H1 (cell line): ENCODE results near the gene JTB. TPM values are rescaled to one million over a fixed set of nuclear protein-coding genes. Genes with fewer than 3 reads are reported as not detected.

ENCODE experiments used
- ASH2L ChIP-seq: fragments of 200-600, 300-600 bp; sonication (generic); IDR thresholded peaks from one replicate; pipeline ENCODE4 v1.7.1; 2017; ENCODE audit warnings: low read length
- ATF2 ChIP-seq: IDR thresholded peaks from 2 replicates; pipeline ENCODE4 v1.6.1; 2012; ENCODE audit warnings: low read length, inconsistent platforms
- ATF3 ChIP-seq: IDR thresholded peaks from 2 replicates; pipeline ENCODE4 v1.6.1; 2011; ENCODE audit warnings: low read depth, mild to moderate bottlenecking, low read length; ENCODE audit not compliant: insufficient read depth
- BACH1 ChIP-seq: IDR thresholded peaks from 2 replicates; pipeline ENCODE4 v1.6.1; 2012; ENCODE audit warnings: low read length, improper control_type of control experiment
- BCL11A ChIP-seq, 2 experiments: IDR thresholded peaks; one replicate each; pipeline ENCODE4 v1.6.1; 2011; ENCODE audit warnings: low read depth in 2 of 2, low read length in 2 of 2, mild to moderate bottlenecking in 2 of 2
- CBX8 ChIP-seq: fragments of 300-800, 300-1000 bp; sonication (generic); IDR thresholded peaks from 2 replicates; pipeline ENCODE4 v1.7.1; 2016; ENCODE audit warnings: low read depth, low read length, borderline replicate concordance
- CTBP2 ChIP-seq: IDR thresholded peaks from 2 replicates; pipeline ENCODE4 v1.7.0; 2011; ENCODE audit warnings: borderline replicate concordance, mild to moderate bottlenecking, moderate library complexity, mixed read lengths, low read length; ENCODE audit not compliant: insufficient read depth, insufficient read length
- EGR1 ChIP-seq: IDR thresholded peaks from 2 replicates; pipeline ENCODE4 v1.6.1; 2011; ENCODE audit warnings: low read depth, low read length, borderline replicate concordance
- EZH2 ChIP-seq: fragments of 200-600 bp; sonication (generic); IDR thresholded peaks from 2 replicates; pipeline ENCODE4 v1.7.1; 2012; ENCODE audit warnings: low read depth, mild to moderate bottlenecking, moderate library complexity, low read length, inconsistent platforms; ENCODE audit not compliant: severe bottlenecking
- FOSL1 ChIP-seq: IDR thresholded peaks from 2 replicates; pipeline ENCODE4 v1.6.1; 2011; ENCODE audit warnings: mild to moderate bottlenecking, low read depth, low read length, moderate library complexity; ENCODE audit not compliant: insufficient read depth
- GTF2F1 ChIP-seq: IDR thresholded peaks from 2 replicates; pipeline ENCODE4 v1.6.1; 2012; ENCODE audit warnings: low read depth, low read length, improper control_type of control experiment, borderline replicate concordance
- HDAC2 ChIP-seq, 2 experiments: fragments of 300-600 bp in 1 of 2; sonication (generic) in 1 of 2; IDR thresholded peaks; 2 replicates each; pipeline ENCODE4 v1.6.1; 2011 to 2012; ENCODE audit warnings: low read depth in 2 of 2, low read length in 2 of 2, mild to moderate bottlenecking in 2 of 2, moderate library complexity in 2 of 2, borderline replicate concordance in 1 of 2, inconsistent platforms in 1 of 2
- HDAC6 ChIP-seq: IDR thresholded peaks from one replicate; pipeline ENCODE4 v1.7.1; 2012; ENCODE audit warnings: low read depth, mild to moderate bottlenecking, inconsistent platforms, low read length, moderate library complexity
- PHF8 ChIP-seq: fragments of 200-600 bp; sonication (generic); conservative IDR thresholded peaks from 2 replicates; pipeline ENCODE4 v1.7.1; 2012; ENCODE audit warnings: low read depth, mild to moderate bottlenecking, inconsistent platforms, low read length, moderate library complexity
- POLR2AphosphoS5 ChIP-seq: IDR thresholded peaks from 2 replicates; pipeline ENCODE4 v1.6.1; 2011; ENCODE audit warnings: low read depth, low read length
- RAD21 ChIP-seq, 2 experiments: IDR thresholded peaks in 1 of 2; conservative IDR thresholded peaks in 1 of 2; 2 replicates each; pipeline ENCODE4 v1.6.1; 2011; ENCODE audit warnings: low read depth in 2 of 2, low read length in 2 of 2, improper control_type of control experiment in 1 of 2, inconsistent platforms in 1 of 2, mild to moderate bottlenecking in 1 of 2, moderate library complexity in 1 of 2
- TCF12 ChIP-seq: IDR thresholded peaks from 2 replicates; pipeline ENCODE4 v1.6.1; 2011; ENCODE audit warnings: low read depth, mild to moderate bottlenecking, low read length
- USF2 ChIP-seq: IDR thresholded peaks from 2 replicates; pipeline ENCODE4 v1.6.1; 2011; ENCODE audit warnings: low read length, improper control_type of control experiment
- YY1 ChIP-seq: IDR thresholded peaks from 2 replicates; pipeline ENCODE4 v1.6.1; 2011; ENCODE audit warnings: low read depth, mild to moderate bottlenecking, low read length
- polyA plus RNA-seq, 7 experiments: library from polyadenylated mRNA; depleted of rRNA in 3 of 7; stranded (reverse) in 5 of 7; unstranded in 2 of 7; fragments of >200 nt in 5 of 7; fragments of 200-250 nt in 2 of 7; gene quantifications; 1 replicate in 5 of 7; 2 replicates in 1 of 7; 4 replicates in 1 of 7; pipeline versions ENCODE4 v1.2.1 to v1.2.3, GENCODE V29; 2011 to 2013; ENCODE audit warnings: missing spikeins in 2 of 7, mixed read lengths in 2 of 7
- total RNA-seq: library from RNA; stranded (reverse); fragmentation: NEBNext Ultra II Directional; extraction: Animal tissue kit (Norgen Biotek cat#: 25700); gene quantifications from 2 replicates; pipeline ENCODE4 v1.2.1, GENCODE V29; 2021

JTB gene
- total and polyA plus RNA-seq, 2 of the 8 experiments (the other 6 are each of a cell fraction or from before 2014, with no cell fraction given): 91.1 to 122 TPM

- TF ChIP-seq USF2: peak; percentile 81
- TF ChIP-seq ATF3: peak; percentile 69
- no peak for TF ChIP-seq CBX8
- no peak for TF ChIP-seq PHF8
- no peak for TF ChIP-seq GTF2F1
- peak; percentile 44; the same call in 1 of the 2 replicates for TF ChIP-seq YY1
- no peak for TF ChIP-seq TCF12
- TF ChIP-seq RAD21 (IDR thresholded peaks at IDR 0.05 in 1 of 2, conservative IDR thresholded peaks at IDR 0.05 in 1 of 2; ENCODE audit: low read depth in 2 of 2, low read length in 2 of 2): no peak
- no peak for TF ChIP-seq ATF2
- TF ChIP-seq CTBP2: no peak
- no peak for TF ChIP-seq FOSL1
- peak; percentile 2 for TF ChIP-seq ASH2L
- no peak for TF ChIP-seq BCL11A (IDR thresholded peaks at IDR 0.05; ENCODE audit: low read depth in 2 of 2, low read length in 2 of 2)
- no peak; the same call in 1 of the 2 replicates for TF ChIP-seq POLR2AphosphoS5
- no peak for TF ChIP-seq EZH2
- no peak for TF ChIP-seq EGR1
- TF ChIP-seq BACH1: no peak
- no peak for TF ChIP-seq HDAC6
- no peak for TF ChIP-seq HDAC2 (IDR thresholded peaks at IDR 0.05; ENCODE audit: borderline replicate concordance in 1 of 2, low read depth in 2 of 2, low read length in 2 of 2)
Measured at GRCh38 chr1:153962088-153963029, 15.1 kb downstream of the JTB start (continued).
